Measurements from ENCODE around the gene MMP20.

MMP20 gene

GRCh38 chr11:102599642-102600261 lies 25.4 kb downstream of the MMP20 start:
- H3K4me2 ChIP-seq = no peak overlapping the region
- H3K79me2 ChIP-seq (ENCODE audit: insufficient read depth, low read depth) = no peaks in the 10 kb centered on the region
- no peak overlapping the region for H3K27ac ChIP-seq
- no peaks in the 10 kb centered on the region for H3K36me3 ChIP-seq (ENCODE audit: insufficient read depth)
- no peak overlapping the region for H3K9ac ChIP-seq
- no peak overlapping the region for H2AFZ ChIP-seq (ENCODE audit: low read depth)
- no peaks in the 10 kb centered on the region for H3K4me1 ChIP-seq (ENCODE audit: low read depth, poor library complexity, severe bottlenecking)
- H4K20me1 ChIP-seq (ENCODE audit: insufficient read depth) = no peaks in the 10 kb centered on the region
- H3K4me3 ChIP-seq (IDR thresholded peaks at IDR 0.05; ENCODE audit: insufficient read depth, low read depth, low read length) = no peak overlapping the region
- H3K27me3 ChIP-seq (ENCODE audit: insufficient read depth, low read depth) = no peaks in the 10 kb centered on the region
- no peak for TF ChIP-seq CTCF (conservative IDR thresholded peaks at IDR 0.05; ENCODE audit: low read depth, low read length)

- no peaks in the 10 kb centered on the region for H3K27me3 ChIP-seq (ENCODE audit: insufficient read depth, low read depth)
- H3K4me3 ChIP-seq (IDR thresholded peaks at IDR 0.05; ENCODE audit: insufficient read depth, low read depth, low read length) = no peak overlapping the region
- no peak overlapping the region for H3K4me2 ChIP-seq
- H3K9ac ChIP-seq = no peak overlapping the region
- H3K4me1 ChIP-seq (ENCODE audit: low read depth, poor library complexity, severe bottlenecking) = no peaks in the 10 kb centered on the region
- no peak for TF ChIP-seq CTCF (conservative IDR thresholded peaks at IDR 0.05; ENCODE audit: low read depth, low read length)
- no peaks in the 10 kb centered on the region for H3K79me2 ChIP-seq (ENCODE audit: insufficient read depth, low read depth)
- H3K36me3 ChIP-seq (ENCODE audit: insufficient read depth) = no peaks in the 10 kb centered on the region
- no peak overlapping the region for H3K27ac ChIP-seq
- no peak overlapping the region for H2AFZ ChIP-seq (ENCODE audit: low read depth)
- H4K20me1 ChIP-seq (ENCODE audit: insufficient read depth) = no peaks in the 10 kb centered on the region
Measured at GRCh38 chr11:102598272-102598671, 26.9 kb downstream of the MMP20 start.

GRCh38 chr11:102596578-102596977 lies 28.6 kb downstream of the MMP20 start:
- no peaks in the 10 kb centered on the region for H3K4me1 ChIP-seq (ENCODE audit: low read depth, poor library complexity, severe bottlenecking)
- no peak overlapping the region for H3K9ac ChIP-seq
- no peaks in the 10 kb centered on the region for H3K79me2 ChIP-seq (ENCODE audit: insufficient read depth, low read depth)
- no peaks in the 10 kb centered on the region for H3K27me3 ChIP-seq (ENCODE audit: insufficient read depth, low read depth)
- no peak overlapping the region for H2AFZ ChIP-seq (ENCODE audit: low read depth)
- no peaks in the 10 kb centered on the region for H3K36me3 ChIP-seq (ENCODE audit: insufficient read depth)
- no peaks in the 10 kb centered on the region for H4K20me1 ChIP-seq (ENCODE audit: insufficient read depth)
- no peak overlapping the region for H3K27ac ChIP-seq
- no peak overlapping the region for H3K4me3 ChIP-seq (IDR thresholded peaks at IDR 0.05; ENCODE audit: insufficient read depth, low read depth, low read length)
- TF ChIP-seq CTCF (conservative IDR thresholded peaks at IDR 0.05; ENCODE audit: low read depth, low read length) = no peak
- no peak overlapping the region for H3K4me2 ChIP-seq

- no peaks in the 10 kb centered on the region for H3K36me3 ChIP-seq (ENCODE audit: insufficient read depth)
- peak; percentile 73 for TF ChIP-seq CTCF (conservative IDR thresholded peaks at IDR 0.05; ENCODE audit: low read depth, low read length)
- no peak overlapping the region for H3K9ac ChIP-seq
- H2AFZ ChIP-seq (ENCODE audit: low read depth) = no peak overlapping the region
- H3K27ac ChIP-seq = no peak overlapping the region
- no peaks in the 10 kb centered on the region for H3K27me3 ChIP-seq (ENCODE audit: insufficient read depth, low read depth)
- no peaks in the 10 kb centered on the region for H3K4me1 ChIP-seq (ENCODE audit: low read depth, poor library complexity, severe bottlenecking)
- H3K79me2 ChIP-seq (ENCODE audit: insufficient read depth, low read depth) = no peaks in the 10 kb centered on the region
- H4K20me1 ChIP-seq (ENCODE audit: insufficient read depth) = no peaks in the 10 kb centered on the region
- no peak overlapping the region for H3K4me3 ChIP-seq (IDR thresholded peaks at IDR 0.05; ENCODE audit: insufficient read depth, low read depth, low read length)
- no peak overlapping the region for H3K4me2 ChIP-seq
Measured at GRCh38 chr11:102592634-102593581, 32.2 kb downstream of the MMP20 start.

All from KMS-11 (cell line).